Loucy (cell line): Measurements from ENCODE around the gene DAGLA.
A peak's percentile ranks its signal among the peaks of the same experiment; 100 is the strongest.

Experiments used
- H2AFZ ChIP-seq: fragments of 200-600 bp; sonication (generic); 2 replicates; pipeline ENCODE4 v1.6.0; 2016; ENCODE audit warnings: antibody characterized with exemption, mild to moderate bottlenecking, low read length, moderate library complexity
- H3F3A ChIP-seq: fragments of 200-600 bp; 2 replicates; pipeline ENCODE4 v1.6.0; 2016; ENCODE audit warnings: antibody characterized with exemption, low read depth, mild to moderate bottlenecking
- H3K27me3 ChIP-seq: fragments of 200-600 bp; sonication (generic); 2 replicates; pipeline ENCODE4 v1.6.1; 2014; ENCODE audit warnings: low read length, mild to moderate bottlenecking; ENCODE audit not compliant: insufficient read depth, poor library complexity, severe bottlenecking
- H3K36me3 ChIP-seq: fragments of 200-600 bp; sonication (generic); 2 replicates; pipeline ENCODE4 v1.6.1; 2016; ENCODE audit warnings: low read length; ENCODE audit not compliant: insufficient read depth
- H3K4me1 ChIP-seq: fragments of 200-600 bp; sonication (generic); 2 replicates; pipeline ENCODE4 v1.5.1; 2014; ENCODE audit warnings: low read length, mild to moderate bottlenecking; ENCODE audit not compliant: insufficient read depth, poor library complexity, severe bottlenecking
- H3K4me2 ChIP-seq: fragments of 200-600 bp; sonication (generic); 2 replicates; pipeline ENCODE4 v1.6.0; 2014; ENCODE audit warnings: antibody characterized with exemption, low read length, low read depth, mild to moderate bottlenecking; ENCODE audit not compliant: poor library complexity, severe bottlenecking
- H3K4me3 ChIP-seq: fragments of 200-600 bp; sonication (generic); 2 replicates; pipeline ENCODE4 v1.5.1; 2014; ENCODE audit warnings: low read length, mild to moderate bottlenecking, mixed read lengths; ENCODE audit not compliant: poor library complexity, severe bottlenecking
- H3K79me2 ChIP-seq: fragments of 200-600 bp; sonication (generic); 2 replicates; pipeline ENCODE4 v1.6.1; 2014; ENCODE audit warnings: low read length; ENCODE audit not compliant: insufficient read depth
- H3K9ac ChIP-seq: fragments of 200-600 bp; sonication (generic); 2 replicates; pipeline ENCODE4 v1.6.0; 2014; ENCODE audit warnings: mild to moderate bottlenecking, low read depth, low read length, moderate library complexity; ENCODE audit not compliant: poor library complexity, severe bottlenecking
- H3K9me2 ChIP-seq: fragments of 200-600 bp; sonication (generic); replicated peaks from 2 replicates; pipeline ENCODE4 v1.6.1; 2016; ENCODE audit warnings: low read depth, low read length, mixed read lengths
- H3K9me3 ChIP-seq: fragments of 200-600 bp; sonication (generic); 2 replicates; pipeline ENCODE4 v1.6.1; 2014; ENCODE audit warnings: mild to moderate bottlenecking, antibody characterized with exemption, low read length, low read depth; ENCODE audit not compliant: insufficient read depth
- H4K20me1 ChIP-seq: fragments of 200-600 bp; sonication (generic); 2 replicates; pipeline ENCODE4 v1.6.0; 2014; ENCODE audit warnings: antibody characterized with exemption, low read length, mild to moderate bottlenecking; ENCODE audit not compliant: insufficient read depth, poor library complexity, severe bottlenecking
- EZH2phosphoT487 ChIP-seq: fragments of 200-600 bp; IDR thresholded peaks from 2 replicates; pipeline ENCODE4 v1.6.1; 2018; ENCODE audit warnings: antibody characterized with exemption, mild to moderate bottlenecking, moderate library complexity, borderline replicate concordance
- TF ChIP-seq, protein P1 (sequence below): fragments of 200-600 bp; sonication (generic); conservative IDR thresholded peaks from 2 replicates; pipeline ENCODE4 v1.5.1; 2014; ENCODE audit warnings: mild to moderate bottlenecking, antibody characterized with exemption, low read length

Gene DAGLA

GRCh38 chr11:61793829-61794204 lies 113.6 kb downstream of the DAGLA start:
- Histone ChIP-seq H3K4me3 (peak overlapping the region; percentile 85), H3K27me3 (peaks cover 5% of the 10 kb centered on the region), H3K9ac (peak overlapping the region; percentile 93), H3K4me1 (peaks cover 32% of the 10 kb centered on the region), H2AFZ (no peak overlapping the region), H3K4me2 (peak overlapping the region; percentile 90), H4K20me1 (peaks cover 39% of the 10 kb centered on the region), H3K9me3 (no peaks in the 10 kb centered on the region), H3F3A (peaks cover 4% of the 10 kb centered on the region; the same call in 1 of the 2 replicates), H3K9me2 (no peaks in the 10 kb centered on the region), H3K36me3 (peaks cover 19% of the 10 kb centered on the region; the same call in 1 of the 2 replicates), H3K79me2 (peaks cover 91% of the 10 kb centered on the region)
- TF ChIP-seq, protein P1, sequence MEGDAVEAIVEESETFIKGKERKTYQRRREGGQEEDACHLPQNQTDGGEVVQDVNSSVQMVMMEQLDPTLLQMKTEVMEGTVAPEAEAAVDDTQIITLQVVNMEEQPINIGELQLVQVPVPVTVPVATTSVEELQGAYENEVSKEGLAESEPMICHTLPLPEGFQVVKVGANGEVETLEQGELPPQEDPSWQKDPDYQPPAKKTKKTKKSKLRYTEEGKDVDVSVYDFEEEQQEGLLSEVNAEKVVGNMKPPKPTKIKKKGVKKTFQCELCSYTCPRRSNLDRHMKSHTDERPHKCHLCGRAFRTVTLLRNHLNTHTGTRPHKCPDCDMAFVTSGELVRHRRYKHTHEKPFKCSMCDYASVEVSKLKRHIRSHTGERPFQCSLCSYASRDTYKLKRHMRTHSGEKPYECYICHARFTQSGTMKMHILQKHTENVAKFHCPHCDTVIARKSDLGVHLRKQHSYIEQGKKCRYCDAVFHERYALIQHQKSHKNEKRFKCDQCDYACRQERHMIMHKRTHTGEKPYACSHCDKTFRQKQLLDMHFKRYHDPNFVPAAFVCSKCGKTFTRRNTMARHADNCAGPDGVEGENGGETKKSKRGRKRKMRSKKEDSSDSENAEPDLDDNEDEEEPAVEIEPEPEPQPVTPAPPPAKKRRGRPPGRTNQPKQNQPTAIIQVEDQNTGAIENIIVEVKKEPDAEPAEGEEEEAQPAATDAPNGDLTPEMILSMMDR = no peak
- TF ChIP-seq EZH2phosphoT487 = no peak

DNA sequence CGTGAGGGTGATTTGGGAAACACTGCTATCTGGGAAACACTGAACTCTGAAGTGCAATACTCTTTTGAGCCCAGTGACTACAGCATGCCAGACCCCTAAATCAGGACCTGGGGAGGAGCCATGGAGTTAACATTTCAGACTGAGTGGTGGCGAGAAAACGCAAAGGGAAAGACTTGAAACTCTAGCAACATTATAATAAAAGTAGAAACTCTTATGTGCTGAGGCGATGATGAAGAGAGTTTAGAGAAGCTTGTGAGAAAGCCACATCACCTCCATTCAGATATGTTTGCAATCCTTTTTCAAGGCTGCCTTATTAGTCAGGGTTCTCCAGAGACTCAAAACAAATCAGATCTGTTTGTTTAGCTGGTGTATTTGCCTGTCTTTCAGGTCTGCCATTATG lies 114.4 kb downstream of the DAGLA start:
- Histone ChIP-seq H3K36me3 (peaks cover 19% of the 10 kb centered on the region; the same call in 1 of the 2 replicates), H2AFZ (no peak overlapping the region), H3K4me1 (peaks cover 32% of the 10 kb centered on the region), H3K4me3 (peak overlapping the region; percentile 85), H3K79me2 (peaks cover 93% of the 10 kb centered on the region), H3K9me3 (no peaks in the 10 kb centered on the region), H3K9ac (peak overlapping the region; percentile 58), H3K4me2 (peak overlapping the region; percentile 90), H3K27me3 (peaks cover 5% of the 10 kb centered on the region), H3F3A (peaks cover 4% of the 10 kb centered on the region; the same call in 1 of the 2 replicates), H4K20me1 (peaks cover 39% of the 10 kb centered on the region), H3K9me2 (no peaks in the 10 kb centered on the region)
- TF ChIP-seq EZH2phosphoT487 = no peak
- TF ChIP-seq, protein P1 = no peak

- Histone ChIP-seq H3K4me3 (peak overlapping the region; percentile 85), H4K20me1 (peaks cover 42% of the 10 kb centered on the region), H3K9ac (peak overlapping the region; percentile 58), H3K4me2 (peak overlapping the region; percentile 90), H3F3A (peaks cover 4% of the 10 kb centered on the region; the same call in 1 of the 2 replicates), H3K9me2 (no peaks in the 10 kb centered on the region), H3K4me1 (peaks cover 32% of the 10 kb centered on the region), H3K27me3 (peaks cover 5% of the 10 kb centered on the region), H3K9me3 (no peaks in the 10 kb centered on the region), H3K36me3 (peaks cover 23% of the 10 kb centered on the region; the same call in 1 of the 2 replicates), H3K79me2 (peaks cover 84% of the 10 kb centered on the region), H2AFZ (no peak overlapping the region)
- TF ChIP-seq, protein P1 = no peak
- no peak for TF ChIP-seq EZH2phosphoT487
These were observed 115.3 kb downstream of the DAGLA start for GRCh38 chr11:61795459-61795858.
